Neuronal stem cell (in vitro differentiated cells): Measurements from ENCODE around the gene TBC1D14.

Source experiments
- DNase-seq: peaks from one replicate; pipeline ENCODE4 v3.0.0-alpha.2; 2013; ENCODE audit warnings: low spot score
- H2AFZ ChIP-seq: one replicate; pipeline ENCODE4 v1.6.1; 2013; ENCODE audit warnings: mild to moderate bottlenecking, low read length, inconsistent platforms
- H2AK5ac ChIP-seq: 2 replicates; pipeline ENCODE4 v1.6.1; 2013; ENCODE audit warnings: low read depth, mild to moderate bottlenecking, inconsistent platforms, low read length, moderate library complexity, mixed read lengths
- H2BK120ac ChIP-seq: 2 replicates; pipeline ENCODE4 v1.6.1; 2013; ENCODE audit warnings: low read depth, mild to moderate bottlenecking, inconsistent platforms, low read length, moderate library complexity, mixed read lengths
- H2BK12ac ChIP-seq: one replicate; pipeline ENCODE4 v1.6.1; 2013; ENCODE audit warnings: low read length, inconsistent platforms
- H2BK15ac ChIP-seq: 2 replicates; pipeline ENCODE4 v1.6.1; 2013; ENCODE audit warnings: mild to moderate bottlenecking, low read length, inconsistent platforms, mixed read lengths
- H2BK5ac ChIP-seq: one replicate; pipeline ENCODE4 v1.6.1; 2013; ENCODE audit warnings: inconsistent platforms, mild to moderate bottlenecking, low read length, moderate library complexity
- H3K14ac ChIP-seq: one replicate; pipeline ENCODE4 v1.6.1; 2013; ENCODE audit warnings: low read length, inconsistent platforms
- H3K18ac ChIP-seq: 2 replicates; pipeline ENCODE4 v1.6.1; 2013; ENCODE audit warnings: low read length, inconsistent platforms
- H3K23ac ChIP-seq: 2 replicates; pipeline ENCODE4 v1.6.1; 2013; ENCODE audit warnings: low read depth, mild to moderate bottlenecking, mixed read lengths, low read length, inconsistent platforms; ENCODE audit not compliant: poor library complexity
- H3K27ac ChIP-seq: replicated peaks from 3 replicates; pipeline ENCODE4 v1.5.1; 2013; ENCODE audit warnings: low read length, inconsistent platforms
- H3K27me3 ChIP-seq, 3 experiments: 2 replicates each; pipeline ENCODE4 v1.6.1; 2013; ENCODE audit warnings: low read length in 3 of 3, mild to moderate bottlenecking in 2 of 3, inconsistent platforms in 1 of 3, low read depth in 1 of 3, mixed read lengths in 1 of 3, moderate library complexity in 1 of 3; ENCODE audit not compliant: control insufficient read depth in 3 of 3, insufficient read depth in 3 of 3
- H3K36me3 ChIP-seq, 2 donors: replicated peaks in 1 of 2; 2 replicates each; pipeline ENCODE4 v1.6.1; 2013; ENCODE audit warnings: low read length in 2 of 2; ENCODE audit not compliant: control insufficient read depth in 2 of 2, insufficient read depth in 2 of 2
- H3K4ac ChIP-seq: 2 replicates; pipeline ENCODE4 v1.6.1; 2013; ENCODE audit warnings: inconsistent platforms, mild to moderate bottlenecking, low read length, moderate library complexity
- H3K4me1 ChIP-seq, 2 donors: 1 replicate in 1 of 2; 2 replicates in 1 of 2; pipeline ENCODE4 v1.6.1; 2013; ENCODE audit warnings: low read length in 2 of 2, low read depth in 1 of 2; ENCODE audit not compliant: control insufficient read depth in 2 of 2, insufficient read depth in 1 of 2
- H3K4me2 ChIP-seq: one replicate; pipeline ENCODE4 v1.6.1; 2013; ENCODE audit warnings: mild to moderate bottlenecking, low read length, inconsistent platforms; ENCODE audit not compliant: insufficient read depth, poor library complexity, severe bottlenecking
- H3K4me3 ChIP-seq, 2 donors: 2 replicates each; pipeline ENCODE4 v1.5.1; 2013; ENCODE audit warnings: low read length in 2 of 2, mild to moderate bottlenecking in 2 of 2, inconsistent platforms in 1 of 2, moderate library complexity in 1 of 2
- H3K79me1 ChIP-seq: one replicate; pipeline ENCODE4 v1.6.1; 2013; ENCODE audit warnings: low read depth, mild to moderate bottlenecking, inconsistent platforms, low read length, moderate library complexity
- H3K9ac ChIP-seq: one replicate; pipeline ENCODE4 v1.6.1; 2013; ENCODE audit warnings: mild to moderate bottlenecking, low read depth, low read length, inconsistent platforms; ENCODE audit not compliant: poor library complexity
- H3K9me3 ChIP-seq, 2 donors: replicated peaks in 1 of 2; 2 replicates each; pipeline versions ENCODE3 to v1.6.1; 2013; ENCODE audit warnings: low read length in 2 of 2, mild to moderate bottlenecking in 2 of 2, inconsistent platforms in 1 of 2, low read depth in 1 of 2, mixed read lengths in 1 of 2, moderate library complexity in 1 of 2; ENCODE audit not compliant: control insufficient read depth in 2 of 2, insufficient read depth in 1 of 2
- H4K8ac ChIP-seq: one replicate; pipeline ENCODE4 v1.6.1; 2013; ENCODE audit warnings: low read depth, mild to moderate bottlenecking, inconsistent platforms, low read length, moderate library complexity
- H4K91ac ChIP-seq: one replicate; pipeline ENCODE4 v1.6.1; 2013; ENCODE audit warnings: low read length, low read depth, mild to moderate bottlenecking, inconsistent platforms; ENCODE audit not compliant: poor library complexity
- whole genome bisulfite sequencing, 2 donors: extraction: QIAGEN DNeasy Blood & Tissue Kit; methylation state at CpG; one replicate each; pipeline ENCODE4 v1.1.7; 2013; ENCODE audit warnings: missing lambda C conversion rate in 2 of 2, mixed read lengths in 1 of 2; ENCODE audit not compliant: insufficient read length in 2 of 2, insufficient replicate concordance in 1 of 2; ENCODE audit errors: extremely low coverage in 2 of 2; 5-methylcytosine and 5-hydroxymethylcytosine counted together

Gene TBC1D14

GRCh38 chr4:6937201-6937600 is 27.6 kb downstream of the TBC1D14 start:
- peak overlapping the region; percentile 47 for H2AK5ac ChIP-seq
- no peak overlapping the region for H2AFZ ChIP-seq
- no peak overlapping the region for H2BK120ac ChIP-seq
- no peak overlapping the region for H3K4me3 ChIP-seq
- H3K9me3 ChIP-seq = peaks cover 4 to 17% of the 10 kb centered on the region in 2 donors
- no peak overlapping the region for H3K14ac ChIP-seq
- H3K27ac ChIP-seq = no peak overlapping the region
- H2BK5ac ChIP-seq = peak overlapping the region; percentile 21
- no peak overlapping the region for H4K91ac ChIP-seq
- DNase-seq = no peak
- peak overlapping the region; percentile 28 for H3K23ac ChIP-seq
- no peaks in the 10 kb centered on the region for H3K27me3 ChIP-seq
- H3K79me1 ChIP-seq = peaks cover 12% of the 10 kb centered on the region
- peaks cover 10 to 25% of the 10 kb centered on the region in 2 donors for H3K4me1 ChIP-seq
- no peak overlapping the region for H3K4ac ChIP-seq
- no peak overlapping the region for H2BK15ac ChIP-seq
- no peak overlapping the region for H2BK12ac ChIP-seq
- no peak overlapping the region for H3K9ac ChIP-seq
- peak overlapping the region; percentile 21 for H3K18ac ChIP-seq
- H4K8ac ChIP-seq = no peak overlapping the region
- no peak overlapping the region for H3K4me2 ChIP-seq
- H3K36me3 ChIP-seq = peaks cover 4 to 8% of the 10 kb centered on the region in 2 donors
- no CpG with 5 or more reads among the region's 6 CpGs for WGBS, 2 donors

GRCh38 chr4:6937754-6938153 is 28.1 kb downstream of the TBC1D14 start:
- Histone ChIP-seq H3K4me2 (no peak overlapping the region), H3K4me1 (peaks cover 15 to 27% of the 10 kb centered on the region in 2 donors), H2BK15ac (no peak overlapping the region), H3K4me3 (no peak overlapping the region), H2BK12ac (no peak overlapping the region), H3K36me3 (peaks cover 0 to 8% of the 10 kb centered on the region in 2 donors), H3K14ac (no peak overlapping the region), H2AFZ (no peak overlapping the region), H3K27ac (no peak overlapping the region), H3K23ac (peak overlapping the region; percentile 28), H3K18ac (peak overlapping the region; percentile 66), H4K8ac (no peak overlapping the region), H3K27me3 (no peaks in the 10 kb centered on the region), H3K9ac (no peak overlapping the region), H2BK5ac (peak overlapping the region; percentile 21), H3K79me1 (peaks cover 9% of the 10 kb centered on the region), H4K91ac (no peak overlapping the region), H3K9me3 (peaks cover 1 to 14% of the 10 kb centered on the region in 2 donors), H2BK120ac (no peak overlapping the region), H2AK5ac (peak overlapping the region; percentile 47), H3K4ac (no peak overlapping the region)
- WGBS, 2 donors = no CpG with 5 or more reads among the region's 17 CpGs
- no peak for DNase-seq

- H3K27me3 ChIP-seq = no peaks in the 10 kb centered on the region
- no peak overlapping the region for H4K8ac ChIP-seq
- peak overlapping the region; percentile 61 for H3K23ac ChIP-seq
- no peak overlapping the region for H3K4ac ChIP-seq
- H2BK5ac ChIP-seq = peak overlapping the region; percentile 21
- H3K4me2 ChIP-seq = no peak overlapping the region
- H4K91ac ChIP-seq = no peak overlapping the region
- no peak for DNase-seq
- H3K14ac ChIP-seq = peak overlapping the region; percentile 0
- H3K27ac ChIP-seq = no peak overlapping the region
- peaks cover 9% of the 10 kb centered on the region for H3K79me1 ChIP-seq
- H3K9me3 ChIP-seq = peaks cover 1 to 13% of the 10 kb centered on the region in 2 donors
- peak overlapping the region; percentile 90 for H3K18ac ChIP-seq
- no peak overlapping the region for H2AFZ ChIP-seq
- H3K36me3 ChIP-seq = peaks cover 0 to 8% of the 10 kb centered on the region in 2 donors
- H2AK5ac ChIP-seq = peak overlapping the region; percentile 86
- H2BK120ac ChIP-seq = no peak overlapping the region
- no CpG with 5 or more reads among the region's 7 CpGs for WGBS, 2 donors
- H2BK12ac ChIP-seq = peak overlapping the region; percentile 69
- H2BK15ac ChIP-seq = no peak overlapping the region
- no peak overlapping the region for H3K4me3 ChIP-seq
- H3K4me1 ChIP-seq = peaks cover 18 to 31% of the 10 kb centered on the region in 2 donors
- peak overlapping the region; percentile 31 for H3K9ac ChIP-seq
These were observed 28.6 kb downstream of the TBC1D14 start for GRCh38 chr4:6938237-6938636.

GRCh38 chr4:6938647-6939271 is 29.1 kb downstream of the TBC1D14 start:
- H4K91ac ChIP-seq = no peak overlapping the region
- H3K9me3 ChIP-seq = peaks cover 0 to 8% of the 10 kb centered on the region in 2 donors
- H2AK5ac ChIP-seq = peak overlapping the region; percentile 86
- H2BK120ac ChIP-seq = no peak overlapping the region
- DNase-seq = no peak
- H3K14ac ChIP-seq = peak overlapping the region; percentile 0
- H3K27ac ChIP-seq = no peak overlapping the region
- H2AFZ ChIP-seq = no peak overlapping the region
- H3K4ac ChIP-seq = no peak overlapping the region
- WGBS, 2 donors = no CpG with 5 or more reads among the region's 20 CpGs
- H3K4me3 ChIP-seq = no peak overlapping the region
- no peak overlapping the region for H2BK5ac ChIP-seq
- peak overlapping the region; percentile 61 for H3K23ac ChIP-seq
- H3K79me1 ChIP-seq = peaks cover 9% of the 10 kb centered on the region
- peak overlapping the region; percentile 90 for H3K18ac ChIP-seq
- no peak overlapping the region for H3K4me2 ChIP-seq
- H3K4me1 ChIP-seq = peaks cover 21 to 32% of the 10 kb centered on the region in 2 donors
- H4K8ac ChIP-seq = no peak overlapping the region
- peak overlapping the region; percentile 50 for H3K9ac ChIP-seq
- H2BK12ac ChIP-seq = peak overlapping the region; percentile 69
- H3K36me3 ChIP-seq = peaks cover 0 to 5% of the 10 kb centered on the region in 2 donors
- peak overlapping the region; percentile 24 for H2BK15ac ChIP-seq
- H3K27me3 ChIP-seq = no peaks in the 10 kb centered on the region
